ENCODE data around the gene GPSM1. TPM values are rescaled to one million over a fixed set of nuclear protein-coding genes. Genes with fewer than 3 reads are reported as not detected.
"Not testable (repeated sequence)": the region's sequence is repeated elsewhere in the genome, so short reads cannot be mapped to it uniquely, and the experiment has no call there.

The GPSM1 gene
- total and polyA plus RNA-seq, 4 donors: 12.6 to 41.6 (median 22.7) TPM

- DNase-seq: no peak
- no peak overlapping the region for H3K27ac ChIP-seq (ENCODE audit: low read depth in 1 of 2, low read length in 1 of 2)
- no peaks in the 10 kb centered on the region for H3K4me1 ChIP-seq (ENCODE audit: control insufficient read depth in 5 of 5, insufficient read depth in 5 of 5, low read length in 5 of 5)
- H3K27me3 ChIP-seq (ENCODE audit: control insufficient read depth in 3 of 3, insufficient read depth in 3 of 3, low read length in 2 of 3): no peaks in the 10 kb centered on the region
- H3K4me3 ChIP-seq: no peak overlapping the region
- ATAC-seq (ENCODE audit: insufficient read depth, low FRiP score): no peak
- H3K9me3 ChIP-seq (ENCODE audit: control insufficient read depth in 4 of 4, insufficient read depth in 3 of 4, low read length in 3 of 4): peaks cover 0 to 8% (median 0%) of the 10 kb centered on the region in 4 donors
- H3K36me3 ChIP-seq (ENCODE audit: control insufficient read depth in 4 of 4, insufficient read depth in 4 of 4, low read length in 4 of 4): no peaks in the 10 kb centered on the region
- 91 to 92% methylated on average over 16 of the region's 16 CpGs for WGBS, 2 donors
- H3K9ac ChIP-seq (ENCODE audit: insufficient read depth in 1 of 2, low read length in 2 of 2): no peak overlapping the region
- no peak for TF ChIP-seq CTCF (IDR thresholded peaks at IDR 0.05; ENCODE audit: control extremely low read depth, extremely low read depth)
Measured at GRCh38 chr9:136317695-136318094, 9.6 kb upstream of the GPSM1 start.

DNA sequence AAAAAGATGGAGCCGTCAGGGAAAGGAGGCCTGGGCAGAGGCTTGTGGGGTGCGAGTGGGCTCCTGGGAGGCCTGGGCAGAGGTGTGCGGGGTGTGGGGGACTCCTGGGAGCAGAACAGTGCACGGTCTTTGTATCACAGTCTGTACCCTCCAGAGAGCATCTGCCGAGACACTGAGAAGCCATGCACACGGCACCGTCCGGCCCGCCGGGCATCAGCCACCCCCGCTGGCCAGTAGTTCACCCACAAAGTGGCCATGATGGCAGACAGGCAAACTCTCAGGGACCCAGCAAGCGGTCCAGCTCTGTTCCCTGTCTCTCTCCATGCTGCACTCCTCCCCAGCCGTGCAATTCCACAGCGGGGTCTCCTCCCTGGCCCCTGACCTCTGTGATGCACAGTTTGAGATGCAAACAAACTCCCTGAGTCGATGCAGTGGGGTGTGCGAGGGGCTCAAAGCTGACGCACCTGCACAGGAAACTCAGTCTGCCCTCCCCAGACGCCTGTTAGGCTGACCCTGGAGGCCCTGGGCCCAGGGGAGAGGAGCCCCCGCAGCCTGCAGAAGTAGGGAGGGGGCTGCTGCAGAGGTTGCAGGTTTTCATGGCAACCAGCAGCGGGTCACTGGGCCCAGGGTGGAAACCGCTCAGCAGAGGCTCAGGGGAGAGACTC is 9.1 kb upstream of the GPSM1 start:
- no peak for TF ChIP-seq CTCF (IDR thresholded peaks at IDR 0.05; ENCODE audit: control extremely low read depth, extremely low read depth)
- Histone ChIP-seq H3K27ac (ENCODE audit: low read depth in 1 of 2, low read length in 1 of 2) (no peak overlapping the region), H3K27me3 (ENCODE audit: control insufficient read depth in 3 of 3, insufficient read depth in 3 of 3, low read length in 2 of 3) (no peaks in the 10 kb centered on the region), H3K9me3 (ENCODE audit: control insufficient read depth in 4 of 4, insufficient read depth in 3 of 4, low read length in 3 of 4) (peaks cover 0 to 8% (median 0%) of the 10 kb centered on the region in 4 donors), H3K4me3 (no peak overlapping the region), H3K9ac (ENCODE audit: insufficient read depth in 1 of 2, low read length in 2 of 2) (no peak overlapping the region), H3K4me1 (ENCODE audit: control insufficient read depth in 5 of 5, insufficient read depth in 5 of 5, low read length in 5 of 5) (no peaks in the 10 kb centered on the region), H3K36me3 (ENCODE audit: control insufficient read depth in 4 of 4, insufficient read depth in 4 of 4, low read length in 4 of 4) (no peaks in the 10 kb centered on the region)
- DNase-seq (no peak), ATAC-seq (ENCODE audit: insufficient read depth, low FRiP score) (no peak)
- 75 to 83% methylated on average over 21 of the region's 21 CpGs for WGBS, 2 donors

GRCh38 chr9:136318776-136319241 is 8.5 kb upstream of the GPSM1 start:
- Histone ChIP-seq H3K36me3 (ENCODE audit: control insufficient read depth in 4 of 4, insufficient read depth in 4 of 4, low read length in 4 of 4) (no peaks in the 10 kb centered on the region), H3K27ac (ENCODE audit: low read depth in 1 of 2, low read length in 1 of 2) (no peak overlapping the region), H3K9me3 (ENCODE audit: control insufficient read depth in 4 of 4, insufficient read depth in 3 of 4, low read length in 3 of 4) (peaks cover 0 to 8% (median 0%) of the 10 kb centered on the region in 4 donors), H3K4me1 (ENCODE audit: control insufficient read depth in 5 of 5, insufficient read depth in 5 of 5, low read length in 5 of 5) (peaks cover 0 to 2% (median under 1%) of the 10 kb centered on the region in 5 donors), H3K9ac (ENCODE audit: insufficient read depth in 1 of 2, low read length in 2 of 2) (no peak overlapping the region), H3K27me3 (ENCODE audit: control insufficient read depth in 3 of 3, insufficient read depth in 3 of 3, low read length in 2 of 3) (no peaks in the 10 kb centered on the region), H3K4me3 (no peak overlapping the region)
- no peak for DNase-seq
- WGBS, 2 donors: 90 to 93% methylated on average over 15 to 16 of the region's 16 CpGs
- no peak for ATAC-seq (ENCODE audit: insufficient read depth, low FRiP score)
- no peak for TF ChIP-seq CTCF (IDR thresholded peaks at IDR 0.05; ENCODE audit: control extremely low read depth, extremely low read depth)

GRCh38 chr9:136319244-136319643 is 8.1 kb upstream of the GPSM1 start:
- not testable (repeated sequence) for H3K4me3 ChIP-seq; H3K27me3 ChIP-seq (ENCODE audit: control insufficient read depth in 3 of 3, insufficient read depth in 3 of 3, low read length in 2 of 3); ATAC-seq (ENCODE audit: insufficient read depth, low FRiP score); H3K27ac ChIP-seq (ENCODE audit: low read depth in 1 of 2, low read length in 1 of 2); DNase-seq; H3K9me3 ChIP-seq (ENCODE audit: control insufficient read depth in 4 of 4, insufficient read depth in 3 of 4, low read length in 3 of 4); H3K9ac ChIP-seq (ENCODE audit: insufficient read depth in 1 of 2, low read length in 2 of 2); H3K36me3 ChIP-seq (ENCODE audit: control insufficient read depth in 4 of 4, insufficient read depth in 4 of 4, low read length in 4 of 4); H3K4me1 ChIP-seq (ENCODE audit: control insufficient read depth in 5 of 5, insufficient read depth in 5 of 5, low read length in 5 of 5)
- 94 to 95% methylated on average over 14 of the region's 14 CpGs for WGBS, 2 donors

- not testable (repeated sequence) for H3K27me3 ChIP-seq (ENCODE audit: control insufficient read depth in 3 of 3, insufficient read depth in 3 of 3, low read length in 2 of 3); H3K9ac ChIP-seq (ENCODE audit: insufficient read depth in 1 of 2, low read length in 2 of 2); DNase-seq; H3K9me3 ChIP-seq (ENCODE audit: control insufficient read depth in 4 of 4, insufficient read depth in 3 of 4, low read length in 3 of 4); H3K4me3 ChIP-seq; H3K27ac ChIP-seq (ENCODE audit: low read depth in 1 of 2, low read length in 1 of 2); H3K36me3 ChIP-seq (ENCODE audit: control insufficient read depth in 4 of 4, insufficient read depth in 4 of 4, low read length in 4 of 4); ATAC-seq (ENCODE audit: insufficient read depth, low FRiP score)
- WGBS, 2 donors: 91 to 97% methylated on average over 3 of the region's 3 CpGs
- peaks cover 2 to 12% (median 6%) of the 10 kb centered on the region in 5 donors for H3K4me1 ChIP-seq (ENCODE audit: control insufficient read depth in 5 of 5, insufficient read depth in 5 of 5, low read length in 5 of 5)
Measured at GRCh38 chr9:136319955-136320354, 7.4 kb upstream of the GPSM1 start.

- not testable (repeated sequence) for H3K27me3 ChIP-seq (ENCODE audit: control insufficient read depth in 3 of 3, insufficient read depth in 3 of 3, low read length in 2 of 3); H3K4me3 ChIP-seq; H3K9ac ChIP-seq (ENCODE audit: insufficient read depth in 1 of 2, low read length in 2 of 2); H3K27ac ChIP-seq (ENCODE audit: low read depth in 1 of 2, low read length in 1 of 2); DNase-seq; H3K9me3 ChIP-seq (ENCODE audit: control insufficient read depth in 4 of 4, insufficient read depth in 3 of 4, low read length in 3 of 4); H3K36me3 ChIP-seq (ENCODE audit: control insufficient read depth in 4 of 4, insufficient read depth in 4 of 4, low read length in 4 of 4); ATAC-seq (ENCODE audit: insufficient read depth, low FRiP score)
- peaks cover 2 to 22% (median 15%) of the 10 kb centered on the region in 5 donors for H3K4me1 ChIP-seq (ENCODE audit: control insufficient read depth in 5 of 5, insufficient read depth in 5 of 5, low read length in 5 of 5)
Measured at GRCh38 chr9:136320972-136321371, 6.4 kb upstream of the GPSM1 start.
